Measurements from ENCODE around the gene ANKRD13B. TPM values are rescaled to one million over a fixed set of nuclear protein-coding genes. Genes with fewer than 3 reads are reported as not detected.

ANKRD13B gene
- total RNA-seq, 2 donors from 2014 or later: 2.7 to 30.0 TPM

- no peak overlapping the region for H3K27ac ChIP-seq
- H3K4me3 ChIP-seq: peak overlapping the region in 1 of 2 donors; percentile 6
- H3K27me3 ChIP-seq (replicated peaks; ENCODE audit: insufficient read depth): no peaks in the 10 kb centered on the region
- H3K9me3 ChIP-seq: no peaks in the 10 kb centered on the region
- intact Hi-C loops (cut with DNase I): no loop called here
- 55% methylated on average over 46 of the region's 85 CpGs for WGBS
- H3K36me3 ChIP-seq: no peaks in the 10 kb centered on the region
- peaks cover 5% of the 10 kb centered on the region for H3K4me1 ChIP-seq (replicated peaks)
- no peak for TF ChIP-seq POLR2AphosphoS5 (IDR thresholded peaks at IDR 0.05)
- TF ChIP-seq CTCF (IDR thresholded peaks at IDR 0.05): no peak
- TF ChIP-seq POLR2A (IDR thresholded peaks at IDR 0.05): no peak
- DNase-seq (ENCODE audit: low spot score): no peak
These were observed 19.7 kb downstream of the ANKRD13B start for GRCh38 chr17:29612404-29613280.

- H3K4me3 ChIP-seq: peak overlapping the region in 1 of 2 donors; percentile 6
- no peaks in the 10 kb centered on the region for H3K9me3 ChIP-seq
- WGBS: 1% methylated on average over 39 of the region's 50 CpGs
- peak; percentile 86 for DNase-seq (ENCODE audit: low spot score)
- intact Hi-C loops (cut with DNase I): no loop called here
- peaks cover 5% of the 10 kb centered on the region for H3K4me1 ChIP-seq (replicated peaks)
- H3K27me3 ChIP-seq (replicated peaks; ENCODE audit: insufficient read depth): no peaks in the 10 kb centered on the region
- H3K27ac ChIP-seq: no peak overlapping the region
- TF ChIP-seq POLR2AphosphoS5 (IDR thresholded peaks at IDR 0.05): peak; percentile 60
- peak; percentile 71 to 92 (median 76) for TF ChIP-seq CTCF (IDR thresholded peaks at IDR 0.05)
- TF ChIP-seq POLR2A (IDR thresholded peaks at IDR 0.05): no peak
- H3K36me3 ChIP-seq: no peaks in the 10 kb centered on the region
These were observed 20.5 kb downstream of the ANKRD13B start for GRCh38 chr17:29613352-29613837.

- TF ChIP-seq CTCF (IDR thresholded peaks at IDR 0.05): no peak
- TF ChIP-seq POLR2AphosphoS5 (IDR thresholded peaks at IDR 0.05): no peak
- TF ChIP-seq POLR2A (IDR thresholded peaks at IDR 0.05): no peak
- peak overlapping the region in 1 of 2 donors; percentile 6 for H3K4me3 ChIP-seq
- peaks cover 5% of the 10 kb centered on the region for H3K4me1 ChIP-seq (replicated peaks)
- DNase-seq (ENCODE audit: low spot score): no peak
- H3K9me3 ChIP-seq: no peaks in the 10 kb centered on the region
- intact Hi-C loops (cut with DNase I): no loop called here
- H3K27ac ChIP-seq: no peak overlapping the region
- 37% methylated on average over 13 of the region's 13 CpGs for WGBS
- H3K27me3 ChIP-seq (replicated peaks; ENCODE audit: insufficient read depth): no peaks in the 10 kb centered on the region
- H3K36me3 ChIP-seq: no peaks in the 10 kb centered on the region
These were observed 20.9 kb downstream of the ANKRD13B start for GRCh38 chr17:29613856-29614255.

- intact Hi-C loops (cut with DNase I): no loop called here
- Histone ChIP-seq H3K4me1 (replicated peaks) (peaks cover 5% of the 10 kb centered on the region), H3K4me3 (no peak overlapping the region), H3K27me3 (replicated peaks; ENCODE audit: insufficient read depth) (no peaks in the 10 kb centered on the region), H3K36me3 (no peaks in the 10 kb centered on the region), H3K27ac (no peak overlapping the region), H3K9me3 (no peaks in the 10 kb centered on the region)
- TF ChIP-seq POLR2AphosphoS5 (IDR thresholded peaks at IDR 0.05): no peak
- TF ChIP-seq POLR2A (IDR thresholded peaks at IDR 0.05): no peak
- no peak for TF ChIP-seq CTCF (IDR thresholded peaks at IDR 0.05)
- 69% methylated on average over 16 of the region's 16 CpGs for WGBS
- no peak for DNase-seq (ENCODE audit: low spot score)
These were observed 21.6 kb downstream of the ANKRD13B start for GRCh38 chr17:29614349-29615047.
